Ecto neural progenitor cell (in vitro differentiated cells): ENCODE results near the gene RABL6.
"Not testable (repeated sequence)": the region's sequence is repeated elsewhere in the genome, so short reads cannot be mapped to it uniquely, and the experiment has no call there.

Experiments
- DNase-seq: peaks from one replicate; pipeline ENCODE4 v3.0.0-alpha.2; 2018; ENCODE audit warnings: low spot score

RABL6 gene

GRCh38 chr9:136835162-136835931 is 27.6 kb downstream of the RABL6 start:
- DNase-seq: no peak

- no peak for DNase-seq
Observed at GRCh38 chr9:136835932-136836904, 28.5 kb downstream of the RABL6 start.

- DNase-seq: no peak
Observed at GRCh38 chr9:136837146-136837855, 29.6 kb downstream of the RABL6 start.

- not testable (repeated sequence) for DNase-seq
Observed at GRCh38 chr9:136837856-136838277, 30.1 kb downstream of the RABL6 start.

- DNase-seq: no peak
Observed at GRCh38 chr9:136838314-136839228, 30.8 kb downstream of the RABL6 start.

- DNase-seq: no peak
Observed at GRCh38 chr9:136839229-136840139, 31.7 kb downstream of the RABL6 start.

- DNase-seq: no peak
Observed at GRCh38 chr9:136840140-136840876, 32.6 kb downstream of the RABL6 start.

- no peak for DNase-seq
Observed at GRCh38 chr9:136840877-136841645, 33.3 kb downstream of the RABL6 start.

GRCh38 chr9:136841646-136842379 is 34.1 kb downstream of the RABL6 start:
- not testable (repeated sequence) for DNase-seq

GRCh38 chr9:136842380-136842948 is 34.7 kb downstream of the RABL6 start, which contains the start of gene AJM1:
Gene AJM1, plus strand, starts transcription at chr9:136842478. Its CDS starts 1,937 bp downstream, at chr9:136844415.
- DNase-seq: peak; percentile 90

GRCh38 chr9:136843159-136843800 is 35.5 kb downstream of the RABL6 start:
- not testable (repeated sequence) for DNase-seq

- not testable (repeated sequence) for DNase-seq
Observed at GRCh38 chr9:136843801-136844740, 36.3 kb downstream of the RABL6 start.

GRCh38 chr9:136844761-136845464 is 37.2 kb downstream of the RABL6 start:
- DNase-seq: no peak

- DNase-seq: no peak
Observed at GRCh38 chr9:136845465-136846260, 37.9 kb downstream of the RABL6 start.
